ENCODE results near the gene IMMP2L.

- TF ChIP-seq CTCF (conservative IDR thresholded peaks at IDR 0.05; ENCODE audit: low read depth, low read length) (no peak), EZH2 (IDR thresholded peaks at IDR 0.05; ENCODE audit: low read length, unreplicated experiment) (no peak)
Observed at GRCh38 chr7:111018960-111019736, 543.1 kb downstream of the IMMP2L start.
